B cell (primary cell): Measurements from ENCODE around the gene TEX35. TPM values are rescaled to one million over a fixed set of nuclear protein-coding genes. Genes with fewer than 3 reads are reported as not detected.

Source experiments
- ATAC-seq: fragments of 200-7000 bp; cut with Tn5 transposase; one replicate; pipeline ENCODE4 v1.10.0; 2021; ENCODE audit warnings: low read depth, mild to moderate bottlenecking, moderate number of reproducible peaks, moderate library complexity
- CTCF ChIA-PET: fragments of 350-600 bp; sonication (Branson Sonifier 250); formaldehyde crosslinking; loops from one replicate; lab custom pipeline; 2021; ENCODE audit warnings: antibody characterized with exemption, inconsistent platforms; lab: Charles Lee
- POLR2A ChIA-PET: fragments of 350-600 bp; sonication (Branson Sonifier 250); formaldehyde crosslinking; loops from one replicate; lab custom pipeline; 2021; ENCODE audit warnings: antibody characterized with exemption; lab: Charles Lee
- DNase-seq: peaks from one replicate; pipeline ENCODE4 v3.0.0; 2013
- H2AFZ ChIP-seq: 2 replicates; pipeline ENCODE4 v1.6.1; 2012; ENCODE audit warnings: mild to moderate bottlenecking, low read depth, low read length; ENCODE audit not compliant: insufficient read depth, poor library complexity, severe bottlenecking
- H3K27ac ChIP-seq, 2 donors: 1 replicate in 1 of 2; 2 replicates in 1 of 2; pipeline ENCODE4 v1.5.1; 2012 to 2013; ENCODE audit warnings: low read length in 2 of 2, mild to moderate bottlenecking in 2 of 2, moderate library complexity in 1 of 2
- H3K27me3 ChIP-seq, 4 experiments: fragments of 200-600 bp in 1 of 4; sonication (generic) in 1 of 4; replicated peaks in 1 of 4; 1 replicate in 2 of 4; 2 replicates in 2 of 4; pipeline versions ENCODE4 v1.6.1 to v1.7.0; 2013 to 2016; ENCODE audit warnings: low read length in 3 of 4, mild to moderate bottlenecking in 2 of 4, mixed read lengths in 1 of 4, moderate library complexity in 1 of 4; ENCODE audit not compliant: insufficient read depth in 4 of 4, control insufficient read depth in 3 of 4; ENCODE audit errors: control extremely low read depth in 1 of 4
- H3K36me3 ChIP-seq, 2 experiments: replicated peaks in 1 of 2; 1 replicate in 1 of 2; 2 replicates in 1 of 2; pipeline versions ENCODE4 v1.6.1 to v1.7.1; 2013; ENCODE audit warnings: low read length in 1 of 2; ENCODE audit not compliant: insufficient read depth in 2 of 2, control insufficient read depth in 1 of 2; ENCODE audit errors: control extremely low read depth in 1 of 2, extremely low read depth in 1 of 2
- H3K4me1 ChIP-seq, 2 donors: fragments of 200-600 bp in 1 of 2; sonication (generic) in 1 of 2; 1 replicate in 1 of 2; 2 replicates in 1 of 2; pipeline versions ENCODE4 v1.5.1 to v1.6.1; 2013 to 2017; ENCODE audit warnings: low read length in 2 of 2; ENCODE audit not compliant: control insufficient read depth in 2 of 2, insufficient read depth in 2 of 2
- H3K4me2 ChIP-seq: replicated peaks from 2 replicates; pipeline ENCODE3; 2012; ENCODE audit warnings: mild to moderate bottlenecking, low read depth, low read length; ENCODE audit not compliant: poor library complexity, severe bottlenecking
- H3K4me3 ChIP-seq, 5 experiments: fragments of 200-600 bp in 1 of 5; sonication (generic) in 1 of 5; 1 replicate in 3 of 5; 2 replicates in 2 of 5; pipeline versions ENCODE4 v1.5.1 to v1.7.0; 2011 to 2016; ENCODE audit warnings: low read length in 4 of 5, mild to moderate bottlenecking in 4 of 5, low read depth in 2 of 5, control low read depth in 1 of 5, moderate library complexity in 1 of 5; ENCODE audit not compliant: insufficient read depth in 1 of 5; ENCODE audit errors: control extremely low read depth in 1 of 5, extremely low read depth in 1 of 5
- H3K79me2 ChIP-seq: fragments of 200-600 bp; sonication (generic); one replicate; pipeline ENCODE4 v1.6.0; 2016; ENCODE audit warnings: low read length; ENCODE audit not compliant: control insufficient read depth, insufficient read depth
- H3K9ac ChIP-seq: fragments of 200-600 bp; sonication (generic); 2 replicates; pipeline ENCODE4 v1.6.1; 2017; ENCODE audit warnings: mild to moderate bottlenecking, low read length, moderate library complexity
- H3K9me3 ChIP-seq, 3 donors: one replicate each; pipeline versions ENCODE4 v1.6.1 to v1.7.1; 2013; ENCODE audit warnings: low read length in 2 of 3; ENCODE audit not compliant: control insufficient read depth in 2 of 3, insufficient read depth in 1 of 3; ENCODE audit errors: control extremely low read depth in 1 of 3
- H4K20me1 ChIP-seq: 2 replicates; pipeline ENCODE4 v1.6.0; 2012; ENCODE audit warnings: mild to moderate bottlenecking, low read length; ENCODE audit not compliant: insufficient read depth, control insufficient read depth, poor library complexity, severe bottlenecking
- H3K27ac Mint-ChIP-seq: one replicate; pipeline ENCODE4 v1.8.0; 2021; ENCODE audit warnings: mixed read lengths
- H3K27me3 Mint-ChIP-seq: one replicate; pipeline ENCODE4 v1.8.0; 2021; ENCODE audit warnings: mixed read lengths
- H3K4me1 Mint-ChIP-seq: one replicate; pipeline ENCODE4 v1.8.0; 2021; ENCODE audit warnings: mixed read lengths
- H3K4me3 Mint-ChIP-seq: one replicate; pipeline ENCODE4 v1.8.0; 2021; ENCODE audit warnings: mixed read lengths
- H3K9me3 Mint-ChIP-seq: one replicate; pipeline ENCODE4 v1.8.0; 2022; ENCODE audit warnings: mixed read lengths; ENCODE audit not compliant: insufficient read depth
- CTCF ChIP-seq: fragments of 200-600 bp; IDR thresholded peaks from one replicate; pipeline ENCODE4 v1.8.0; 2022; ENCODE audit warnings: antibody characterized with exemption, mild to moderate bottlenecking
- EZH2 ChIP-seq: IDR thresholded peaks from 2 replicates; pipeline ENCODE4 v1.6.1; 2012; ENCODE audit warnings: borderline replicate concordance, low read depth, mild to moderate bottlenecking, moderate library complexity, low read length; ENCODE audit not compliant: insufficient read depth, poor library complexity, severe bottlenecking
- WGBS: methylation state at CpG from one replicate; pipeline ENCODE4 v1.1.5; 2013; ENCODE audit warnings: missing lambda C conversion rate; ENCODE audit not compliant: insufficient coverage; 5-methylcytosine and 5-hydroxymethylcytosine counted together
- intact Hi-C: fragments of 100-400 bp; cut with micrococcal nuclease; formaldehyde crosslinking; loops from one replicate; pipeline ENCODE4 v1.10.0; 2022
- polyA plus RNA-seq: library from polyadenylated mRNA; depleted of rRNA; stranded (reverse); fragments of >200 nt; gene quantifications from 2 replicates; pipeline ENCODE4 v1.2.3, GENCODE V29; 2012
- total RNA-seq, 2 donors: library from RNA; stranded (reverse); fragments of 120-200 nt in 1 of 2; gene quantifications; 1 replicate in 1 of 2; 2 replicates in 1 of 2; pipeline versions ENCODE4 v1.2.3 to v1.2.4, GENCODE V29; 2013 to 2022

TEX35 gene
- total and polyA plus RNA-seq, 2 donors (not counting 1 experiment from before 2014, with no cell fraction given) = 0.09 TPM; not detected in 1

- no peak overlapping the region for H3K27ac ChIP-seq
- no peaks in the 10 kb centered on the region for H3K9me3 Mint-ChIP-seq
- ChIA-PET CTCF (interaction anchor here (0.8 kb wide), 1 partner anchor 267 kb away, joined by 3 read pairs; no protein-coding TSS in a partner anchor), POLR2A (no interaction called here)
- H3K27me3 Mint-ChIP-seq = peaks cover 16% of the 10 kb centered on the region
- intact Hi-C loops = no loop called here
- H3K27ac Mint-ChIP-seq = no peak overlapping the region
- no peaks in the 10 kb centered on the region for H3K79me2 ChIP-seq
- no peak overlapping the region for H3K4me2 ChIP-seq
- H3K9ac ChIP-seq = no peak overlapping the region
- no peaks in the 10 kb centered on the region for H3K4me1 ChIP-seq
- no peaks in the 10 kb centered on the region for H4K20me1 ChIP-seq
- TF ChIP-seq EZH2 (no peak), CTCF (no peak)
- no peaks in the 10 kb centered on the region for H3K36me3 ChIP-seq
- no peaks in the 10 kb centered on the region for H3K9me3 ChIP-seq
- no peaks in the 10 kb centered on the region for H3K4me1 Mint-ChIP-seq
- H2AFZ ChIP-seq = no peak overlapping the region
- H3K4me3 ChIP-seq = no peak overlapping the region
- ATAC-seq = no peak
- no peak for DNase-seq
- no peak overlapping the region for H3K4me3 Mint-ChIP-seq
- no peaks in the 10 kb centered on the region for H3K27me3 ChIP-seq
Measured at GRCh38 chr1:178472531-178472930, 40.4 kb upstream of the TEX35 start.

- no CpG with 5 or more reads among the region's 4 CpGs for WGBS
- no peak overlapping the region for H3K27ac ChIP-seq
- DNase-seq (no peak), ATAC-seq (no peak)
- Mint-ChIP-seq H3K4me1 (no peaks in the 10 kb centered on the region), H3K4me3 (no peak overlapping the region), H3K9me3 (no peaks in the 10 kb centered on the region), H3K27ac (no peak overlapping the region), H3K27me3 (peaks cover 14% of the 10 kb centered on the region)
- CTCF ChIA-PET = no interaction called here
- POLR2A ChIA-PET = no interaction called here
- no peak for TF ChIP-seq EZH2
- no peak for TF ChIP-seq CTCF
- H2AFZ ChIP-seq = no peak overlapping the region
- no peaks in the 10 kb centered on the region for H3K36me3 ChIP-seq
- no peak overlapping the region for H3K4me3 ChIP-seq
- no peaks in the 10 kb centered on the region for H3K9me3 ChIP-seq
- H4K20me1 ChIP-seq = no peaks in the 10 kb centered on the region
- H3K27me3 ChIP-seq = no peaks in the 10 kb centered on the region
- no peaks in the 10 kb centered on the region for H3K79me2 ChIP-seq
- no peak overlapping the region for H3K4me2 ChIP-seq
- intact Hi-C loops = no loop called here
- H3K4me1 ChIP-seq = no peaks in the 10 kb centered on the region
- no peak overlapping the region for H3K9ac ChIP-seq
Measured at GRCh38 chr1:178477373-178477772, 35.5 kb upstream of the TEX35 start.
